NT2/D1 (cell line): ENCODE measurements around the gene AADACL4.

Experiments
- SUZ12 ChIP-seq: IDR thresholded peaks from 2 replicates; pipeline ENCODE4 v1.6.1; 2011; ENCODE audit not compliant: insufficient read length, insufficient read depth; ENCODE audit errors: extremely low read depth
- YY1 ChIP-seq: IDR thresholded peaks from 2 replicates; pipeline ENCODE4 v1.6.1; 2011; ENCODE audit not compliant: insufficient read length, insufficient read depth
- ZNF274 ChIP-seq: IDR thresholded peaks from 2 replicates; pipeline ENCODE4 v1.6.1; 2011; ENCODE audit warnings: mild to moderate bottlenecking, low read depth, low read length

- no peak for TF ChIP-seq SUZ12
- TF ChIP-seq ZNF274 = no peak
- no peak for TF ChIP-seq YY1
Observed at GRCh38 chr1:12610305-12610935, 33.5 kb upstream of the AADACL4 start.
